ENCODE results near the gene MYBPC1.

The MYBPC1 gene

DNA sequence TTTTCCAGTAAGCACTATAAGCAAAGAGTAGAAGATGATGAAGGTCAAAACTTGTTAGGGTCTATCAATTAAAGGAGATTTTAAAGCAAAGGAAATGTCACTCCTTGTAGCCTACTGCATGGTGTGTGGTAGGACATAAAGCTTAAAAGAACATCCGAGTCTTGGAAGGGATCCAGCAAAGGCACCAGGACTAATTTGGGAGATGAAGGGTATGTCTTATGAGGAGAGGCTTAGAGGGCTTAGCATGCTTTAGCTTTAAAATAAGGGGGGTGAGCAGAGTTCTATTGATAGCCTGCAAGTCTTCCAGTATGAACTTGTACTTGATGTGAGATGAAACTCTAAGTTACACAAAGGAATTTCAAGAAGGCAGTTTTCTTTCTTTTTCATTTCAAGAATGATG lies 11.8 kb upstream of the MYBPC1 start:
- DNase-seq (ENCODE audit: low read depth): no peak
- no peak overlapping the region for H3K4me3 ChIP-seq (ENCODE audit: control insufficient read depth, low read depth, low read length)
- TF ChIP-seq, protein P1, sequence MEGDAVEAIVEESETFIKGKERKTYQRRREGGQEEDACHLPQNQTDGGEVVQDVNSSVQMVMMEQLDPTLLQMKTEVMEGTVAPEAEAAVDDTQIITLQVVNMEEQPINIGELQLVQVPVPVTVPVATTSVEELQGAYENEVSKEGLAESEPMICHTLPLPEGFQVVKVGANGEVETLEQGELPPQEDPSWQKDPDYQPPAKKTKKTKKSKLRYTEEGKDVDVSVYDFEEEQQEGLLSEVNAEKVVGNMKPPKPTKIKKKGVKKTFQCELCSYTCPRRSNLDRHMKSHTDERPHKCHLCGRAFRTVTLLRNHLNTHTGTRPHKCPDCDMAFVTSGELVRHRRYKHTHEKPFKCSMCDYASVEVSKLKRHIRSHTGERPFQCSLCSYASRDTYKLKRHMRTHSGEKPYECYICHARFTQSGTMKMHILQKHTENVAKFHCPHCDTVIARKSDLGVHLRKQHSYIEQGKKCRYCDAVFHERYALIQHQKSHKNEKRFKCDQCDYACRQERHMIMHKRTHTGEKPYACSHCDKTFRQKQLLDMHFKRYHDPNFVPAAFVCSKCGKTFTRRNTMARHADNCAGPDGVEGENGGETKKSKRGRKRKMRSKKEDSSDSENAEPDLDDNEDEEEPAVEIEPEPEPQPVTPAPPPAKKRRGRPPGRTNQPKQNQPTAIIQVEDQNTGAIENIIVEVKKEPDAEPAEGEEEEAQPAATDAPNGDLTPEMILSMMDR (IDR thresholded peaks at IDR 0.05; ENCODE audit: control insufficient read depth, insufficient read depth, low read depth, low read length, missing control alignments): no peak

DNA sequence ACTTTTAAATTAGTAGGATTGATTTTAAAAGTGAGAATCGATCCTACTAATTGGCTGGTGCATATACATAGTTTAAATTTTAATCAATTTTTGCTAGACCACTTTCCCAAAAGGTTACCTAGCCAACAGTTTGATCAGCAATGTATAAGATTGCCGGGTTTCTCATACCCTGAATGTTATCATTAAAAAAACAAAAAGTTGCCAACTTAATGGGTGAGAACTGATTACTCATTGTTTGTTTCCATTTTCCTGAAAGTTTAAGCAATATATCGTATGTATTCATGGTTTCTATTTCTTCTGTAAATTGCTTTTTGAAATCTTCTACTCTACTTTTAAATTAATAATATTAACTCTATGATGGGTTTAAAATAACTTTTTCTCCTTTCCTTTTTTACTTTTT lies 4.4 kb upstream of the MYBPC1 start:
- TF ChIP-seq, protein P1 (IDR thresholded peaks at IDR 0.05; ENCODE audit: control insufficient read depth, insufficient read depth, low read depth, low read length, missing control alignments): no peak
- H3K4me3 ChIP-seq (ENCODE audit: control insufficient read depth, low read depth, low read length): no peak overlapping the region
- no peak for DNase-seq (ENCODE audit: low read depth)

DNA sequence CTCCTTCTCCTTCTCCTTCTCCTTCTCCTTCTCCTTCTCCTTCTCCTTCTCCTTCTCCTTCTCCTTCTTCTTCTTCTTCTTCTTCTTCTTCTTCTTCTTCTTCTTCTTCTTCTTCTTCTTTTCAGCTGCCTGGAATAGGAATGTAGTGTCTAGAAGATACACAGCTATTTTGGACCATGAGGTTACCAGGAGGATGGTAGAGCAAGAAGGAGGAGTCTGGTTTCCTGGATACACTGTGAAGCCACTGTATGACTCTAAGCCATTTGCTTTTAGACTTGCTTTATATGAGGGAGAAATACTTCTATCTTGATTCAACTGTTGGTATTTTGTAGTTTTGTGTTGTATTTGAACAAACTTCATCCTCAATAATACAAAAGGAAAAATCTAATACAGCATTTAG lies 3.0 kb upstream of the MYBPC1 start:
- TF ChIP-seq, protein P1 (IDR thresholded peaks at IDR 0.05; ENCODE audit: control insufficient read depth, insufficient read depth, low read depth, low read length, missing control alignments): no peak
- DNase-seq (ENCODE audit: low read depth): no peak
- no peak overlapping the region for H3K4me3 ChIP-seq (ENCODE audit: control insufficient read depth, low read depth, low read length)

DNA sequence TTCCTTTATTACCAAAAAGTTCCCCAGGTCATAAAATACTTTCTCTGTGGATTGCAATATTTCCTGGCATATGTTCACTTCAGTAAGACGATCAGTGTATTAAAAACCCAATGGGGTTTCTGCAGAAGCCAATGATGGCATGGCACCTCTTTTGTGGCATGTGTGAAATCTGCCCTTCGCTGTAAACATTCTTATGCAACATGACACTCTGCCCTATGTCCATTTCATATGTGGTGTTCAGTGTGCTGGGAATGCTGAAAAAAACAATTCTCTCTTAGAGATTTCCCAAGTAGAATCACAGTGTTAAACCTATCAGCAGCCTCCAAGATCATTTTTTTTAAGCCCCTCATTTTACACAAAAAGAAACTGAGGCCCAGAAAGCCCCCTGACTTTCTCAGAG lies 2.3 kb upstream of the MYBPC1 start:
- no peak overlapping the region for H3K4me3 ChIP-seq (ENCODE audit: control insufficient read depth, low read depth, low read length)
- TF ChIP-seq, protein P1 (IDR thresholded peaks at IDR 0.05; ENCODE audit: control insufficient read depth, insufficient read depth, low read depth, low read length, missing control alignments): no peak
- DNase-seq (ENCODE audit: low read depth): no peak

DNA sequence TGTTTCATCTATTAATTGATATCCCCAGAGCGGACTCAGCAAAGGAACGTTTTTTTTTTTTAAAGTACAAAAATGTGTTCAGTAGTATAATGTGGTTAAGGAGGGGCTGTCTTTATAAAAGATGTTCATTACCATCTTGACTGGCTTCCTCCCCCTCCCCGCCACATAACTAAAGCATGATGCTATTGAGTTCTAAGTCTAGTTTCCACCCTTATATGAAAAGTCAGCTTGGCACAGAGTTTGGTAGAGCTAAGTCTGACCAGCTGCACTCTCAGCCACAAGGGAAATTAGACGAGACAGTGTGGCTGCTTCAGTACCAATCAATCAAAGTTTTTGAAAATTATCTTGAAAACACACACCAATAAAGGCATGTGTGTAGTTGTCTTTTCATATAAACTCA lies 1.9 kb upstream of the MYBPC1 start:
- no peak overlapping the region for H3K4me3 ChIP-seq (ENCODE audit: control insufficient read depth, low read depth, low read length)
- DNase-seq (ENCODE audit: low read depth): no peak
- TF ChIP-seq, protein P1 (IDR thresholded peaks at IDR 0.05; ENCODE audit: control insufficient read depth, insufficient read depth, low read depth, low read length, missing control alignments): no peak

DNA sequence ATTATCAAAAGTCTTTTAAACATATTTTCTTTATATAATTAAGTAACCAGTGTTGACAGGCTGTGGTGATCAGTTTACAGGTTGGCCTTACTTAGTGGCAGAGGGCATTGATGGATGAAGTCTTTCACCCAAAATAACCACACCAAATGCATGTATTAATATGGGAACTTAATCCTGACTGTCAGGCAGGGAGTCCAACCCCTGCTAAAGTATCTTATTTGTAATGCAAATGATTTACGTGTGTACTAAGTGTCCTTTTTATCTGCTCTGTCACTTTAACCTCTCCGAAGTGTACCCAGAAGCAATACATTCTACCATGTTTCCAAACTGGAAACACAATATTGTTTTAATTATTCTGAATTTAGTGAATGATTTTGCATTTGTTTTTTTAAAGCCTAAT lies 1.4 kb downstream of the MYBPC1 start:
- no peak for DNase-seq (ENCODE audit: low read depth)
- H3K4me3 ChIP-seq (ENCODE audit: control insufficient read depth, low read depth, low read length): no peak overlapping the region
- TF ChIP-seq, protein P1 (IDR thresholded peaks at IDR 0.05; ENCODE audit: control insufficient read depth, insufficient read depth, low read depth, low read length, missing control alignments): no peak

DNA sequence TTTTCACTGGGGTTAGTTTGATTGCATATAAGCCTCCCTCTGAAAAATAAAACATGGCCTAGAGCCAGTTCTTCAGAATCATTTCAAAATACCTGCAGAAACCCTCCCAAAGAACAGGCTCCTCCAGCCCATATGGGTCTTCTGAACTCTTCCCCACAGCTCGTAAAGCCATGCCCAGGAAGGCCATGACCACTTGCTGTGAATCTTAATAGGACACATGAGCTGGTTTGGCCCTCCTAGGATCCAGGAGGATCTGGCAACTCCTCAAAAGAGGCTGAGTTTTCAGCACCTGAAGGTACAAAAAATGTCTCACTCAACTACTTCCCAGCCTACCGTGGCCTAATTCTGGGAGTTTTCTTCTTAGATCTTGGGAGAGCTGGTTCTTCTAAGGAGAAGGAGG lies 2.4 kb downstream of the MYBPC1 start:
- DNase-seq (ENCODE audit: low read depth): no peak
- TF ChIP-seq, protein P1 (IDR thresholded peaks at IDR 0.05; ENCODE audit: control insufficient read depth, insufficient read depth, low read depth, low read length, missing control alignments): no peak
- no peak overlapping the region for H3K4me3 ChIP-seq (ENCODE audit: control insufficient read depth, low read depth, low read length)
